Thyroid gland (tissue), 4 donors: ENCODE measurements around the gene CNTLN.

Source experiments
- POLR2A ChIP-seq, 2 donors: fragments of 450-650 bp; IDR thresholded peaks; one replicate each; pipeline ENCODE4 v1.6.1; 2017; ENCODE audit warnings: antibody characterized with exemption in 2 of 2, mild to moderate bottlenecking in 2 of 2, moderate library complexity in 1 of 2
- TF ChIP-seq, protein P1 (sequence below), 6 experiments: fragments of 200-600 bp in 3 of 6; fragments of 450-650 bp in 3 of 6; sonication (generic) in 3 of 6; IDR thresholded peaks; one replicate each; pipeline ENCODE4 v1.5.1; 2016 to 2019; ENCODE audit warnings: antibody characterized with exemption in 6 of 6, mild to moderate bottlenecking in 2 of 6, inconsistent platforms in 1 of 6, moderate library complexity in 1 of 6

DNA sequence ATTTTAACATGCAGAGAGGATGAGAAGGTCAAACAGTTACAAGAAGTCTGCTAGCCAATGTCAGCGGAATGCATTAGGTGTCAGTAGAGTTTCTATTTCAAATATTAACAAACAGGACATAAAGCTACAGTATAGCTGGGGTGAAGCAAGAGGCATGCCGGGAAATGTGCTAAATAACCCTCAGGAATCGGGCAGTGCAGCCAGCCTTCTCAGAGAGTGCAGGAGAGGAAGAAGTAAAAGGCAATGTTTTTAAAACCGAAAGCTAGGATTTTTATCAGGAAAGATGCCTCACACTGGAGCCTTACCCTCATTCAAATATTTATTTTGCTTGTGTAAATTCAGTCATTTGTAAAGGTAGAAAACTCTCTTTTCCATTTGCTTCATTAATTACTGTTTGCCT, 384.9 kb downstream of the CNTLN start:
- TF ChIP-seq, protein P1, sequence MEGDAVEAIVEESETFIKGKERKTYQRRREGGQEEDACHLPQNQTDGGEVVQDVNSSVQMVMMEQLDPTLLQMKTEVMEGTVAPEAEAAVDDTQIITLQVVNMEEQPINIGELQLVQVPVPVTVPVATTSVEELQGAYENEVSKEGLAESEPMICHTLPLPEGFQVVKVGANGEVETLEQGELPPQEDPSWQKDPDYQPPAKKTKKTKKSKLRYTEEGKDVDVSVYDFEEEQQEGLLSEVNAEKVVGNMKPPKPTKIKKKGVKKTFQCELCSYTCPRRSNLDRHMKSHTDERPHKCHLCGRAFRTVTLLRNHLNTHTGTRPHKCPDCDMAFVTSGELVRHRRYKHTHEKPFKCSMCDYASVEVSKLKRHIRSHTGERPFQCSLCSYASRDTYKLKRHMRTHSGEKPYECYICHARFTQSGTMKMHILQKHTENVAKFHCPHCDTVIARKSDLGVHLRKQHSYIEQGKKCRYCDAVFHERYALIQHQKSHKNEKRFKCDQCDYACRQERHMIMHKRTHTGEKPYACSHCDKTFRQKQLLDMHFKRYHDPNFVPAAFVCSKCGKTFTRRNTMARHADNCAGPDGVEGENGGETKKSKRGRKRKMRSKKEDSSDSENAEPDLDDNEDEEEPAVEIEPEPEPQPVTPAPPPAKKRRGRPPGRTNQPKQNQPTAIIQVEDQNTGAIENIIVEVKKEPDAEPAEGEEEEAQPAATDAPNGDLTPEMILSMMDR (IDR thresholded peaks at IDR 0.05) = no peak
- TF ChIP-seq POLR2A (IDR thresholded peaks at IDR 0.05) = no peak
